IMR-90 (cell line): Measurements from ENCODE around the gene VIT. TPM values are rescaled to one million over a fixed set of nuclear protein-coding genes. Genes with fewer than 3 reads are reported as not detected.
A peak's percentile ranks its signal among the peaks of the same experiment; 100 is the strongest.

Experiments
- ATAC-seq: fragments of 200-7000 bp; cut with Tn5 transposase; 2 replicates; pipeline ENCODE4 v1.9.1; 2020; ENCODE audit warnings: low read depth, mild to moderate bottlenecking, moderate library complexity
- BruUV-seq: library from RNA; stranded (reverse); fragments of 400-500 nt; replicated peaks from 2 replicates; lab custom pipeline; 2021; lab: Mats Ljungman, UMichigan
- CTCF ChIA-PET: fragments of 300-600 bp; formaldehyde crosslinking; extraction: SDS; loops from one replicate; lab custom pipeline; 2021; ENCODE audit warnings: antibody characterized with exemption; lab: Yijun Ruan, JAX
- POLR2A ChIA-PET: fragments of 300-600 bp; sonication (Branson Sonifier 250); formaldehyde crosslinking; loops from one replicate; lab custom pipeline; 2022; ENCODE audit warnings: antibody characterized with exemption; ENCODE audit not compliant: unreplicated experiment; lab: Charles Lee
- DNase-seq: peaks from one replicate; pipeline ENCODE4 v3.0.0; 2013
- H2AFZ ChIP-seq: replicated peaks from 2 replicates; pipeline ENCODE3; 2013; ENCODE audit warnings: low read length, mild to moderate bottlenecking; ENCODE audit not compliant: poor library complexity
- H2AK5ac ChIP-seq: 2 replicates; pipeline ENCODE4 v1.6.1; 2013; ENCODE audit warnings: low read depth, low read length, inconsistent platforms
- H2AK9ac ChIP-seq: replicated peaks from 2 replicates; pipeline ENCODE3; 2013; ENCODE audit warnings: mild to moderate bottlenecking, low read depth, low read length, moderate library complexity; ENCODE audit not compliant: poor library complexity
- H2BK120ac ChIP-seq: 2 replicates; pipeline ENCODE4 v1.6.1; 2013; ENCODE audit warnings: low read depth, low read length, inconsistent platforms
- H2BK15ac ChIP-seq: 3 replicates; pipeline ENCODE4 v1.6.1; 2013; ENCODE audit warnings: low read depth, low read length, inconsistent platforms
- H2BK20ac ChIP-seq: 2 replicates; pipeline ENCODE4 v1.6.1; 2013; ENCODE audit warnings: low read depth, mild to moderate bottlenecking, inconsistent platforms, low read length, moderate library complexity
- H2BK5ac ChIP-seq: 2 replicates; pipeline ENCODE4 v1.6.1; 2013; ENCODE audit warnings: mild to moderate bottlenecking, low read depth, low read length, inconsistent platforms; ENCODE audit not compliant: poor library complexity, severe bottlenecking
- H3K14ac ChIP-seq: replicated peaks from 2 replicates; pipeline ENCODE4 v1.6.1; 2013; ENCODE audit warnings: low read depth, low read length, inconsistent platforms
- H3K18ac ChIP-seq: 2 replicates; pipeline ENCODE4 v1.6.1; 2013; ENCODE audit warnings: low read depth, low read length, control low read depth
- H3K23ac ChIP-seq: 2 replicates; pipeline ENCODE4 v1.6.1; 2013; ENCODE audit warnings: low read depth, low read length, inconsistent platforms
- H3K27ac ChIP-seq: 2 replicates; pipeline ENCODE4 v1.5.1; 2013; ENCODE audit warnings: mild to moderate bottlenecking, control low read depth, low read length; ENCODE audit not compliant: insufficient read depth
- H3K27me3 ChIP-seq: 2 replicates; pipeline ENCODE4 v1.6.1; 2013; ENCODE audit warnings: low read length; ENCODE audit not compliant: control insufficient read depth, insufficient read depth
- H3K36me3 ChIP-seq: 2 replicates; pipeline ENCODE4 v1.6.1; 2013; ENCODE audit warnings: low read length, mixed read lengths; ENCODE audit not compliant: control insufficient read depth, insufficient read depth
- H3K4ac ChIP-seq: 2 replicates; pipeline ENCODE4 v1.6.1; 2013; ENCODE audit warnings: low read depth, low read length, inconsistent platforms
- H3K4me1 ChIP-seq: 2 replicates; pipeline ENCODE4 v1.6.1; 2013; ENCODE audit warnings: low read length, mixed read lengths; ENCODE audit not compliant: control insufficient read depth, insufficient read depth
- H3K4me2 ChIP-seq: 2 replicates; pipeline ENCODE4 v1.6.1; 2013; ENCODE audit warnings: low read depth, mild to moderate bottlenecking, control low read depth, low read length, moderate library complexity
- H3K4me3 ChIP-seq: 2 replicates; pipeline ENCODE4 v1.5.1; 2013; ENCODE audit warnings: low read depth, mild to moderate bottlenecking, control low read depth, low read length, moderate library complexity; ENCODE audit not compliant: insufficient read depth
- H3K56ac ChIP-seq: 2 replicates; pipeline ENCODE4 v1.6.1; 2013; ENCODE audit warnings: low read length, inconsistent platforms; ENCODE audit not compliant: insufficient read depth; ENCODE audit errors: extremely low read depth
- H3K79me1 ChIP-seq, 2 experiments: 2 replicates each; pipeline ENCODE4 v1.6.1; 2013; ENCODE audit warnings: low read length in 2 of 2, inconsistent platforms in 1 of 2, low read depth in 1 of 2
- H3K9ac ChIP-seq: 2 replicates; pipeline ENCODE4 v1.6.1; 2013; ENCODE audit warnings: low read depth, low read length, control low read depth
- H3K9me1 ChIP-seq: 2 replicates; pipeline ENCODE4 v1.6.1; 2013; ENCODE audit warnings: low read length, inconsistent platforms; ENCODE audit not compliant: insufficient read depth
- H3K9me3 ChIP-seq: 2 replicates; pipeline ENCODE4 v1.6.1; 2013; ENCODE audit warnings: low read length; ENCODE audit not compliant: control insufficient read depth, insufficient read depth
- H4K20me1 ChIP-seq: 2 replicates; pipeline ENCODE4 v1.6.1; 2013; ENCODE audit warnings: low read length, inconsistent platforms; ENCODE audit not compliant: insufficient read depth
- H4K5ac ChIP-seq: 2 replicates; pipeline ENCODE4 v1.6.1; 2013; ENCODE audit warnings: mild to moderate bottlenecking, low read depth, low read length, control low read depth
- H4K8ac ChIP-seq, 2 experiments: 2 replicates each; pipeline ENCODE4 v1.6.1; 2013; ENCODE audit warnings: low read depth in 2 of 2, low read length in 2 of 2, control low read depth in 1 of 2, inconsistent platforms in 1 of 2
- H4K91ac ChIP-seq: 2 replicates; pipeline ENCODE4 v1.6.1; 2013; ENCODE audit warnings: low read depth, low read length, inconsistent platforms; ENCODE audit not compliant: insufficient read depth
- BHLHE40 ChIP-seq: fragments of 150-350 bp; IDR thresholded peaks from 2 replicates; pipeline ENCODE4 v1.6.1; 2016; ENCODE audit warnings: mild to moderate bottlenecking, low read depth, low read length
- CEBPB ChIP-seq: IDR thresholded peaks from 2 replicates; pipeline ENCODE4 v1.6.1; 2012; ENCODE audit warnings: low read depth, low read length, improper control_type of control experiment
- CHD1 ChIP-seq: IDR thresholded peaks from 2 replicates; pipeline ENCODE4 v1.6.1; 2012; ENCODE audit warnings: low read depth, low read length, improper control_type of control experiment
- FOS ChIP-seq: fragments of 150-350 bp; IDR thresholded peaks from 2 replicates; pipeline ENCODE4 v1.6.1; 2016; ENCODE audit warnings: low read depth, low read length
- MAFK ChIP-seq: IDR thresholded peaks from 2 replicates; pipeline ENCODE4 v1.6.1; 2012; ENCODE audit warnings: low read depth, low read length, improper control_type of control experiment
- MAZ ChIP-seq: IDR thresholded peaks from 2 replicates; pipeline ENCODE4 v1.6.1; 2012; ENCODE audit warnings: low read depth, mild to moderate bottlenecking, low read length, improper control_type of control experiment, moderate library complexity, borderline replicate concordance
- MXI1 ChIP-seq: IDR thresholded peaks from 2 replicates; pipeline ENCODE4 v1.6.1; 2012; ENCODE audit warnings: low read depth, mild to moderate bottlenecking, low read length, moderate library complexity, borderline replicate concordance
- NFE2L2 ChIP-seq: fragments of 150-350 bp; IDR thresholded peaks from 2 replicates; pipeline ENCODE4 v1.6.1; 2016; ENCODE audit warnings: low read depth, mild to moderate bottlenecking, low read length
- POLR2A ChIP-seq: IDR thresholded peaks from 2 replicates; pipeline ENCODE4 v1.6.1; 2012; ENCODE audit warnings: mild to moderate bottlenecking, low read depth, low read length
- RAD21 ChIP-seq: IDR thresholded peaks from 2 replicates; pipeline ENCODE4 v1.6.1; 2012; ENCODE audit warnings: low read length, improper control_type of control experiment
- RCOR1 ChIP-seq: IDR thresholded peaks from 2 replicates; pipeline ENCODE4 v1.6.1; 2012; ENCODE audit warnings: mild to moderate bottlenecking, low read length, improper control_type of control experiment; ENCODE audit not compliant: insufficient replicate concordance
- RFX5 ChIP-seq: IDR thresholded peaks from 2 replicates; pipeline ENCODE4 v1.8.0; 2012; ENCODE audit warnings: low read depth, mild to moderate bottlenecking, low read length, moderate library complexity
- SMC3 ChIP-seq: fragments of 150-350 bp; IDR thresholded peaks from 2 replicates; pipeline ENCODE4 v1.6.1; 2016; ENCODE audit warnings: low read depth, mild to moderate bottlenecking, antibody characterized with exemption, low read length, moderate library complexity
- WGBS, 2 experiments: methylation state at CpG; one replicate each; pipeline versions ENCODE4 v1.1.5 to v1.1.7; 2013; ENCODE audit warnings: missing lambda C conversion rate in 2 of 2; ENCODE audit not compliant: insufficient read length in 1 of 2; ENCODE audit errors: extremely low coverage in 2 of 2; 5-methylcytosine and 5-hydroxymethylcytosine counted together
- dilution Hi-C: fragments of 300-500 bp; cut with HindIII; formaldehyde crosslinking; loops from one replicate; pipeline ENCODE4 v1.14.3; 2018; ENCODE audit warnings: low sequenced_read_pairs; ENCODE audit not compliant: unreplicated experiment
- in situ Hi-C: fragments of 300-500 bp; cut with MboI; formaldehyde crosslinking; loops from 3 replicates; pipeline ENCODE4 v1.14.3; 2019; ENCODE audit warnings: low sequenced_read_pairs, inconsistent platforms, mixed read lengths
- intact Hi-C: fragments of 100-400 bp; cut with micrococcal nuclease; formaldehyde crosslinking; loops from 2 replicates; pipeline ENCODE4 v1.10.0; 2022
- polyA plus RNA-seq, 3 experiments: library from polyadenylated mRNA; depleted of rRNA; stranded (reverse); fragments of >200 nt; gene quantifications; 2 replicates each; pipeline ENCODE4 v1.2.3, GENCODE V29; 2012; ENCODE audit warnings: low replicate concordance in 1 of 3
- total RNA-seq: library from RNA; depleted of rRNA; stranded (reverse); fragments of >200 nt; gene quantifications from 2 replicates; pipeline ENCODE4 v1.2.3, GENCODE V29; 2012
- TF ChIP-seq, protein P1 (sequence below): fragments of 150-350 bp; IDR thresholded peaks from 2 replicates; pipeline ENCODE4 v1.6.1; 2016; ENCODE audit warnings: low read depth, mild to moderate bottlenecking, low read length, moderate library complexity, borderline replicate concordance
- TF ChIP-seq, protein P2 (sequence below): conservative IDR thresholded peaks from 2 replicates; pipeline ENCODE4 v1.5.1; 2012; ENCODE audit warnings: mild to moderate bottlenecking, low read depth, low read length, improper control_type of control experiment
- TF ChIP-seq, protein P3 (sequence below): fragments of 150-350 bp; IDR thresholded peaks from 2 replicates; pipeline ENCODE4 v1.6.1; 2017; ENCODE audit warnings: mild to moderate bottlenecking, antibody characterized with exemption, low read length, low read depth

VIT gene
- total and polyA plus RNA-seq, 2 of the 4 experiments (the other 2 are of a cell fraction), result under 0.01 TPM; not detected in 1

DNA sequence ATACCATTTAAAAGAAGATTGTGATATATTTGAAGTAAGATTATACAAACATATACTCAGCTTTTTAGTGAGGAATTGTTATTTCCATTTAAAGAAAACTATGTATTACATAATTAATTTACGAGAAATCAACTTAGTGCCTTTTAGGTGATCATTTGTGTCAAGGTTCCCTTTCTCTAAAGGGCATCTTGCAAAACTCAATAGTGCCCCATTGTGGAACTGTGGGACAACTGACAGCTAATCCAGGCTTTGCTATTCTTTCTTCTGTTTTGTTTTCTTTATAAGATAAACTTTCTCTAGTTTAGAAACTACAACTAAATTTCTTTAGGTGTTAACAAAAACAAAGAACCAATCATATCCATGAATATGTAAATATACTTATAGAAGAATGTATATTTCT is 24.3 kb upstream of the VIT start:
- Histone ChIP-seq H3K14ac (no peak overlapping the region), H3K23ac (no peak overlapping the region), H2BK20ac (no peak overlapping the region), H3K79me1 (peaks cover 0 to 5% of the 10 kb centered on the region in 2 experiments; a peak in 1 of 4 replicates), H3K4me3 (no peak overlapping the region), H3K9me3 (no peaks in the 10 kb centered on the region), H3K56ac (no peak overlapping the region), H3K18ac (no peak overlapping the region), H4K91ac (no peak overlapping the region), H4K5ac (no peak overlapping the region), H3K36me3 (no peaks in the 10 kb centered on the region), H2AFZ (no peak overlapping the region), H3K27me3 (no peaks in the 10 kb centered on the region), H2BK5ac (no peak overlapping the region), H3K27ac (no peak overlapping the region), H4K8ac (no peak overlapping the region), H3K9ac (no peak overlapping the region), H2BK15ac (no peak overlapping the region), H3K9me1 (peaks cover 9% of the 10 kb centered on the region; the same call in 1 of the 2 replicates), H2BK120ac (no peak overlapping the region), H2AK9ac (no peak overlapping the region), H4K20me1 (no peaks in the 10 kb centered on the region), H2AK5ac (no peak overlapping the region), H3K4me2 (no peak overlapping the region), H3K4ac (no peak overlapping the region), H3K4me1 (peaks cover 7% of the 10 kb centered on the region; the same call in 1 of the 2 replicates)
- TF ChIP-seq, protein P1, sequence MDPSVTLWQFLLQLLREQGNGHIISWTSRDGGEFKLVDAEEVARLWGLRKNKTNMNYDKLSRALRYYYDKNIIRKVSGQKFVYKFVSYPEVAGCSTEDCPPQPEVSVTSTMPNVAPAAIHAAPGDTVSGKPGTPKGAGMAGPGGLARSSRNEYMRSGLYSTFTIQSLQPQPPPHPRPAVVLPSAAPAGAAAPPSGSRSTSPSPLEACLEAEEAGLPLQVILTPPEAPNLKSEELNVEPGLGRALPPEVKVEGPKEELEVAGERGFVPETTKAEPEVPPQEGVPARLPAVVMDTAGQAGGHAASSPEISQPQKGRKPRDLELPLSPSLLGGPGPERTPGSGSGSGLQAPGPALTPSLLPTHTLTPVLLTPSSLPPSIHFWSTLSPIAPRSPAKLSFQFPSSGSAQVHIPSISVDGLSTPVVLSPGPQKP, result no peak
- TF ChIP-seq RAD21 (peak; percentile 84), FOS (no peak), CHD1 (no peak), NFE2L2 (no peak), MXI1 (no peak), BHLHE40 (no peak), RCOR1 (no peak), MAZ (no peak), RFX5 (no peak), MAFK (no peak), POLR2A (no peak; the same call in 1 of the 2 replicates), SMC3 (peak; percentile 66), CEBPB (no peak)
- TF ChIP-seq, protein P2, sequence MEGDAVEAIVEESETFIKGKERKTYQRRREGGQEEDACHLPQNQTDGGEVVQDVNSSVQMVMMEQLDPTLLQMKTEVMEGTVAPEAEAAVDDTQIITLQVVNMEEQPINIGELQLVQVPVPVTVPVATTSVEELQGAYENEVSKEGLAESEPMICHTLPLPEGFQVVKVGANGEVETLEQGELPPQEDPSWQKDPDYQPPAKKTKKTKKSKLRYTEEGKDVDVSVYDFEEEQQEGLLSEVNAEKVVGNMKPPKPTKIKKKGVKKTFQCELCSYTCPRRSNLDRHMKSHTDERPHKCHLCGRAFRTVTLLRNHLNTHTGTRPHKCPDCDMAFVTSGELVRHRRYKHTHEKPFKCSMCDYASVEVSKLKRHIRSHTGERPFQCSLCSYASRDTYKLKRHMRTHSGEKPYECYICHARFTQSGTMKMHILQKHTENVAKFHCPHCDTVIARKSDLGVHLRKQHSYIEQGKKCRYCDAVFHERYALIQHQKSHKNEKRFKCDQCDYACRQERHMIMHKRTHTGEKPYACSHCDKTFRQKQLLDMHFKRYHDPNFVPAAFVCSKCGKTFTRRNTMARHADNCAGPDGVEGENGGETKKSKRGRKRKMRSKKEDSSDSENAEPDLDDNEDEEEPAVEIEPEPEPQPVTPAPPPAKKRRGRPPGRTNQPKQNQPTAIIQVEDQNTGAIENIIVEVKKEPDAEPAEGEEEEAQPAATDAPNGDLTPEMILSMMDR, result peak; percentile 73
- TF ChIP-seq, protein P3, sequence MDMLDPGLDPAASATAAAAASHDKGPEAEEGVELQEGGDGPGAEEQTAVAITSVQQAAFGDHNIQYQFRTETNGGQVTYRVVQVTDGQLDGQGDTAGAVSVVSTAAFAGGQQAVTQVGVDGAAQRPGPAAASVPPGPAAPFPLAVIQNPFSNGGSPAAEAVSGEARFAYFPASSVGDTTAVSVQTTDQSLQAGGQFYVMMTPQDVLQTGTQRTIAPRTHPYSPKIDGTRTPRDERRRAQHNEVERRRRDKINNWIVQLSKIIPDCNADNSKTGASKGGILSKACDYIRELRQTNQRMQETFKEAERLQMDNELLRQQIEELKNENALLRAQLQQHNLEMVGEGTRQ, result no peak
- no TSS peak for BruUV-seq
- no CpG with 5 or more reads among the region's 1 CpG for WGBS, 2 experiments
- ChIA-PET POLR2A (no interaction called here), CTCF (interaction anchor here (0.5 to 1.5 kb wide), 7 partner anchors 8 to 1320 kb away, joined by 3 to 6 read pairs (median 3); no protein-coding TSS in a partner anchor)
- dilution Hi-C loops (no loop called here), intact Hi-C loops (loop anchor here (2.0 to 5.0 kb wide), 2 partner anchors 155 to 319 kb away; no protein-coding TSS in a partner anchor), in situ Hi-C loops (loop anchor here (10.0 kb wide), 1 partner anchor 147 kb away; no protein-coding TSS in a partner anchor)
- DNase-seq, result peak; percentile 69
- peak; percentile 69 for ATAC-seq
